B cell (primary cell): ENCODE data around the gene MRPL54. TPM values are rescaled to one million over a fixed set of nuclear protein-coding genes. Genes with fewer than 3 reads are reported as not detected.

Source experiments
- ATAC-seq: fragments of 200-7000 bp; cut with Tn5 transposase; one replicate; pipeline ENCODE4 v1.10.0; 2021; ENCODE audit warnings: low read depth, mild to moderate bottlenecking, moderate number of reproducible peaks, moderate library complexity
- CTCF ChIA-PET: fragments of 350-600 bp; sonication (Branson Sonifier 250); formaldehyde crosslinking; loops from one replicate; lab custom pipeline; 2021; ENCODE audit warnings: antibody characterized with exemption, inconsistent platforms; lab: Charles Lee
- POLR2A ChIA-PET: fragments of 350-600 bp; sonication (Branson Sonifier 250); formaldehyde crosslinking; loops from one replicate; lab custom pipeline; 2021; ENCODE audit warnings: antibody characterized with exemption; lab: Charles Lee
- DNase-seq: peaks from one replicate; pipeline ENCODE4 v3.0.0; 2013
- H2AFZ ChIP-seq: 2 replicates; pipeline ENCODE4 v1.6.1; 2012; ENCODE audit warnings: mild to moderate bottlenecking, low read depth, low read length; ENCODE audit not compliant: insufficient read depth, poor library complexity, severe bottlenecking
- H3K27ac ChIP-seq, 2 donors: 1 replicate in 1 of 2; 2 replicates in 1 of 2; pipeline ENCODE4 v1.5.1; 2012 to 2013; ENCODE audit warnings: low read length in 2 of 2, mild to moderate bottlenecking in 2 of 2, moderate library complexity in 1 of 2
- H3K27me3 ChIP-seq, 4 experiments: fragments of 200-600 bp in 1 of 4; sonication (generic) in 1 of 4; replicated peaks in 1 of 4; 1 replicate in 2 of 4; 2 replicates in 2 of 4; pipeline versions ENCODE4 v1.6.1 to v1.7.0; 2013 to 2016; ENCODE audit warnings: low read length in 3 of 4, mild to moderate bottlenecking in 2 of 4, mixed read lengths in 1 of 4, moderate library complexity in 1 of 4; ENCODE audit not compliant: insufficient read depth in 4 of 4, control insufficient read depth in 3 of 4; ENCODE audit errors: control extremely low read depth in 1 of 4
- H3K36me3 ChIP-seq, 2 experiments: replicated peaks in 1 of 2; 1 replicate in 1 of 2; 2 replicates in 1 of 2; pipeline versions ENCODE4 v1.6.1 to v1.7.1; 2013; ENCODE audit warnings: low read length in 1 of 2; ENCODE audit not compliant: insufficient read depth in 2 of 2, control insufficient read depth in 1 of 2; ENCODE audit errors: control extremely low read depth in 1 of 2, extremely low read depth in 1 of 2
- H3K4me1 ChIP-seq, 2 donors: fragments of 200-600 bp in 1 of 2; sonication (generic) in 1 of 2; 1 replicate in 1 of 2; 2 replicates in 1 of 2; pipeline versions ENCODE4 v1.5.1 to v1.6.1; 2013 to 2017; ENCODE audit warnings: low read length in 2 of 2; ENCODE audit not compliant: control insufficient read depth in 2 of 2, insufficient read depth in 2 of 2
- H3K4me2 ChIP-seq: replicated peaks from 2 replicates; pipeline ENCODE3; 2012; ENCODE audit warnings: mild to moderate bottlenecking, low read depth, low read length; ENCODE audit not compliant: poor library complexity, severe bottlenecking
- H3K4me3 ChIP-seq, 5 experiments: fragments of 200-600 bp in 1 of 5; sonication (generic) in 1 of 5; 1 replicate in 3 of 5; 2 replicates in 2 of 5; pipeline versions ENCODE4 v1.5.1 to v1.7.0; 2011 to 2016; ENCODE audit warnings: low read length in 4 of 5, mild to moderate bottlenecking in 4 of 5, low read depth in 2 of 5, control low read depth in 1 of 5, moderate library complexity in 1 of 5; ENCODE audit not compliant: insufficient read depth in 1 of 5; ENCODE audit errors: control extremely low read depth in 1 of 5, extremely low read depth in 1 of 5
- H3K79me2 ChIP-seq: fragments of 200-600 bp; sonication (generic); one replicate; pipeline ENCODE4 v1.6.0; 2016; ENCODE audit warnings: low read length; ENCODE audit not compliant: control insufficient read depth, insufficient read depth
- H3K9ac ChIP-seq: fragments of 200-600 bp; sonication (generic); 2 replicates; pipeline ENCODE4 v1.6.1; 2017; ENCODE audit warnings: mild to moderate bottlenecking, low read length, moderate library complexity
- H3K9me3 ChIP-seq, 3 donors: one replicate each; pipeline versions ENCODE4 v1.6.1 to v1.7.1; 2013; ENCODE audit warnings: low read length in 2 of 3; ENCODE audit not compliant: control insufficient read depth in 2 of 3, insufficient read depth in 1 of 3; ENCODE audit errors: control extremely low read depth in 1 of 3
- H4K20me1 ChIP-seq: 2 replicates; pipeline ENCODE4 v1.6.0; 2012; ENCODE audit warnings: mild to moderate bottlenecking, low read length; ENCODE audit not compliant: insufficient read depth, control insufficient read depth, poor library complexity, severe bottlenecking
- H3K27ac Mint-ChIP-seq: one replicate; pipeline ENCODE4 v1.8.0; 2021; ENCODE audit warnings: mixed read lengths
- H3K27me3 Mint-ChIP-seq: one replicate; pipeline ENCODE4 v1.8.0; 2021; ENCODE audit warnings: mixed read lengths
- H3K4me1 Mint-ChIP-seq: one replicate; pipeline ENCODE4 v1.8.0; 2021; ENCODE audit warnings: mixed read lengths
- H3K4me3 Mint-ChIP-seq: one replicate; pipeline ENCODE4 v1.8.0; 2021; ENCODE audit warnings: mixed read lengths
- H3K9me3 Mint-ChIP-seq: one replicate; pipeline ENCODE4 v1.8.0; 2022; ENCODE audit warnings: mixed read lengths; ENCODE audit not compliant: insufficient read depth
- CTCF ChIP-seq: fragments of 200-600 bp; IDR thresholded peaks from one replicate; pipeline ENCODE4 v1.8.0; 2022; ENCODE audit warnings: antibody characterized with exemption, mild to moderate bottlenecking
- EZH2 ChIP-seq: IDR thresholded peaks from 2 replicates; pipeline ENCODE4 v1.6.1; 2012; ENCODE audit warnings: borderline replicate concordance, low read depth, mild to moderate bottlenecking, moderate library complexity, low read length; ENCODE audit not compliant: insufficient read depth, poor library complexity, severe bottlenecking
- WGBS: methylation state at CpG from one replicate; pipeline ENCODE4 v1.1.5; 2013; ENCODE audit warnings: missing lambda C conversion rate; ENCODE audit not compliant: insufficient coverage; 5-methylcytosine and 5-hydroxymethylcytosine counted together
- intact Hi-C: fragments of 100-400 bp; cut with micrococcal nuclease; formaldehyde crosslinking; loops from one replicate; pipeline ENCODE4 v1.10.0; 2022
- polyA plus RNA-seq: library from polyadenylated mRNA; depleted of rRNA; stranded (reverse); fragments of >200 nt; gene quantifications from 2 replicates; pipeline ENCODE4 v1.2.3, GENCODE V29; 2012
- total RNA-seq, 2 donors: library from RNA; stranded (reverse); fragments of 120-200 nt in 1 of 2; gene quantifications; 1 replicate in 1 of 2; 2 replicates in 1 of 2; pipeline versions ENCODE4 v1.2.3 to v1.2.4, GENCODE V29; 2013 to 2022

The MRPL54 gene
- total and polyA plus RNA-seq, 2 donors (not counting 1 experiment from before 2014, with no cell fraction given), result 54.3 to 75.1 TPM

- H3K9ac ChIP-seq, result no peak overlapping the region
- Mint-ChIP-seq H3K27ac (no peak overlapping the region), H3K4me1 (peaks cover 11% of the 10 kb centered on the region), H3K4me3 (no peak overlapping the region), H3K9me3 (no peaks in the 10 kb centered on the region), H3K27me3 (peaks cover 21% of the 10 kb centered on the region)
- H3K79me2 ChIP-seq, result no peaks in the 10 kb centered on the region
- ATAC-seq (no peak), DNase-seq (no peak)
- H3K4me3 ChIP-seq, result no peak overlapping the region
- no peak overlapping the region for H3K4me2 ChIP-seq
- H3K27me3 ChIP-seq, result peaks cover 0 to 42% (median 21%) of the 10 kb centered on the region in 4 experiments
- no peaks in the 10 kb centered on the region for H3K36me3 ChIP-seq
- no peaks in the 10 kb centered on the region for H4K20me1 ChIP-seq
- peaks cover 0 to 12% (median 0%) of the 10 kb centered on the region in 3 donors for H3K9me3 ChIP-seq
- TF ChIP-seq EZH2 (no peak), CTCF (no peak)
- no peak overlapping the region for H2AFZ ChIP-seq
- no peak overlapping the region for H3K27ac ChIP-seq
- WGBS, result no CpG with 5 or more reads among the region's 5 CpGs
- ChIA-PET CTCF (no interaction called here), POLR2A (no interaction called here)
- intact Hi-C loops, result no loop called here
- peaks cover 16 to 20% of the 10 kb centered on the region in 2 donors for H3K4me1 ChIP-seq
Measured at GRCh38 chr19:3723110-3723488, 39.4 kb upstream of the MRPL54 start.

GRCh38 chr19:3723883-3724282 lies 38.6 kb upstream of the MRPL54 start:
- Histone ChIP-seq H3K36me3 (no peaks in the 10 kb centered on the region), H3K4me3 (no peak overlapping the region), H3K4me1 (peaks cover 16 to 20% of the 10 kb centered on the region in 2 donors), H3K27ac (no peak overlapping the region), H4K20me1 (no peaks in the 10 kb centered on the region), H3K9ac (no peak overlapping the region), H3K27me3 (peaks cover 0 to 39% (median 21%) of the 10 kb centered on the region in 4 experiments), H2AFZ (no peak overlapping the region), H3K79me2 (no peaks in the 10 kb centered on the region), H3K4me2 (no peak overlapping the region), H3K9me3 (peaks cover 0 to 12% (median 0%) of the 10 kb centered on the region in 3 donors)
- no peaks in the 10 kb centered on the region for H3K9me3 Mint-ChIP-seq
- H3K4me3 Mint-ChIP-seq, result no peak overlapping the region
- ATAC-seq, result no peak
- H3K27ac Mint-ChIP-seq, result no peak overlapping the region
- intact Hi-C loops, result no loop called here
- H3K27me3 Mint-ChIP-seq, result peaks cover 20% of the 10 kb centered on the region
- H3K4me1 Mint-ChIP-seq, result peaks cover 11% of the 10 kb centered on the region
- ChIA-PET CTCF (no interaction called here), POLR2A (no interaction called here)
- no peak for DNase-seq
- TF ChIP-seq EZH2 (no peak), CTCF (no peak)
- 72% methylated on average over 3 of the region's 8 CpGs for WGBS
